ENCODE data around the gene IGFBP2. TPM values are rescaled to one million over a fixed set of nuclear protein-coding genes. Genes with fewer than 3 reads are reported as not detected.

Gene IGFBP2
- total and polyA plus RNA-seq, 2 donors (not counting 1 experiment from before 2014, with no cell fraction given): not detected

DNA sequence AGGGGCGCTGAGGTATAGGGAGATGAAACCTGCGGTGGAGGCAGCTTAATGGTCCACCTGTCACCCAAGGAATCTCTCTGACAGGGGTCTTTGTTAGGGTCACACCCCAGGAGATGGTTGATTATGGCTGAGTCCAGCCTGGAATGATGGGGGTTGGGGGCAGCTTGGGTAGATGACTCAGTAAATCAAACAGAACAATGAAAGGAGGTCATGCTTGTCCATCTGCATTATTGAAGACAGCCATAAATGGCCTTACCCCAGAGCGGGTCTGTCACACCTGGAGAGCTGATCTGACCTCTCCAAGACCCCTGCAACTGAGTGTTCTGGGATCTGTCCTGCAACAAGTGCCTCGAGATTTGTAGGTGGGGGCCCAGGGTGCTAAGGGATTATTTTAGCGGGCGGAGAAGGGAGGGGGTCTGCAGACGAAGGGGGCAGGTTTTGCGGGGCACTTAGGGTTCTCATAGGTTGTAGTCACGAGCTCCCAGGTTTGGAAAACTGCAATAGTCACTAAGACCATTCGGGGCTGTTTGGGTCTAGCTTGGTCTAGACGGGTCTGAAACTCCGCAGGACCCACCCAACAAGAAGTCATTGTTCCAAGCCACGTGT lies 771 bp upstream of the IGFBP2 start:
- no peak overlapping the region for H2AFZ ChIP-seq (ENCODE audit: insufficient read depth, low read depth, low read length, poor library complexity, severe bottlenecking)
- H3K9ac ChIP-seq (ENCODE audit: low read length): no peak overlapping the region
- ChIA-PET CTCF (no interaction called here), POLR2A (no interaction called here)
- intact Hi-C loops (cut with micrococcal nuclease): no loop called here
- ATAC-seq (ENCODE audit: low read depth) (no peak), DNase-seq (no peak)
- no peaks in the 10 kb centered on the region for H3K79me2 ChIP-seq (ENCODE audit: control insufficient read depth, insufficient read depth, low read length)
- H3K27me3 ChIP-seq (replicated peaks in 1 of 4; ENCODE audit: control extremely low read depth in 1 of 4, control insufficient read depth in 3 of 4, insufficient read depth in 4 of 4, low read length in 3 of 4): peaks cover 0 to 53% (median 25%) of the 10 kb centered on the region in 4 experiments
- Mint-ChIP-seq H3K9me3 (ENCODE audit: insufficient read depth) (no peaks in the 10 kb centered on the region), H3K4me1 (peaks cover 28% of the 10 kb centered on the region), H3K4me3 (peak overlapping the region; percentile 58), H3K27me3 (peaks cover 65% of the 10 kb centered on the region), H3K27ac (no peak overlapping the region)
- no peak overlapping the region for H3K4me2 ChIP-seq (replicated peaks; ENCODE audit: low read depth, low read length, poor library complexity, severe bottlenecking)
- TF ChIP-seq EZH2 (IDR thresholded peaks at IDR 0.05; ENCODE audit: borderline replicate concordance, insufficient read depth, low read depth, low read length, poor library complexity, severe bottlenecking): no peak
- TF ChIP-seq CTCF (IDR thresholded peaks at IDR 0.05): no peak
- no peaks in the 10 kb centered on the region for H3K36me3 ChIP-seq (replicated peaks in 1 of 2; ENCODE audit: control extremely low read depth in 1 of 2, control insufficient read depth in 1 of 2, extremely low read depth in 1 of 2, insufficient read depth in 2 of 2, low read length in 1 of 2)
- H3K4me3 ChIP-seq (ENCODE audit: control extremely low read depth in 1 of 5, extremely low read depth in 1 of 5, insufficient read depth in 1 of 5, low read depth in 2 of 5, low read length in 4 of 5): no peak overlapping the region
- H3K9me3 ChIP-seq (ENCODE audit: control extremely low read depth in 1 of 3, control insufficient read depth in 2 of 3, insufficient read depth in 1 of 3, low read length in 2 of 3): peaks cover 0 to 3% (median 0%) of the 10 kb centered on the region in 3 donors
- no peaks in the 10 kb centered on the region for H4K20me1 ChIP-seq (ENCODE audit: control insufficient read depth, insufficient read depth, low read length, poor library complexity, severe bottlenecking)
- no peak overlapping the region for H3K27ac ChIP-seq (ENCODE audit: low read length in 2 of 2)
- H3K4me1 ChIP-seq (ENCODE audit: control insufficient read depth in 2 of 2, insufficient read depth in 2 of 2, low read length in 2 of 2): peaks cover 14 to 17% of the 10 kb centered on the region in 2 donors
- WGBS (ENCODE audit: insufficient coverage): 39% methylated on average over 12 of the region's 13 CpGs

GRCh38 chr2:216633616-216634369 lies 573 bp downstream of the IGFBP2 start:
- whole genome bisulfite sequencing (ENCODE audit: insufficient coverage): 3% methylated on average over 71 of the region's 71 CpGs
- Histone ChIP-seq H3K79me2 (ENCODE audit: control insufficient read depth, insufficient read depth, low read length) (no peaks in the 10 kb centered on the region), H3K4me3 (ENCODE audit: control extremely low read depth in 1 of 5, extremely low read depth in 1 of 5, insufficient read depth in 1 of 5, low read depth in 2 of 5, low read length in 4 of 5) (peak overlapping the region in 2 of 5 experiments; percentile 2 to 12), H3K27me3 (replicated peaks in 1 of 4; ENCODE audit: control extremely low read depth in 1 of 4, control insufficient read depth in 3 of 4, insufficient read depth in 4 of 4, low read length in 3 of 4) (peaks cover 0 to 54% (median 26%) of the 10 kb centered on the region in 4 experiments), H3K9ac (ENCODE audit: low read length) (no peak overlapping the region), H3K4me1 (ENCODE audit: control insufficient read depth in 2 of 2, insufficient read depth in 2 of 2, low read length in 2 of 2) (peaks cover 14 to 17% of the 10 kb centered on the region in 2 donors), H3K27ac (ENCODE audit: low read length in 2 of 2) (no peak overlapping the region), H2AFZ (ENCODE audit: insufficient read depth, low read depth, low read length, poor library complexity, severe bottlenecking) (no peak overlapping the region), H3K4me2 (replicated peaks; ENCODE audit: low read depth, low read length, poor library complexity, severe bottlenecking) (peak overlapping the region; percentile 54), H3K36me3 (replicated peaks in 1 of 2; ENCODE audit: control extremely low read depth in 1 of 2, control insufficient read depth in 1 of 2, extremely low read depth in 1 of 2, insufficient read depth in 2 of 2, low read length in 1 of 2) (no peaks in the 10 kb centered on the region), H3K9me3 (ENCODE audit: control extremely low read depth in 1 of 3, control insufficient read depth in 2 of 3, insufficient read depth in 1 of 3, low read length in 2 of 3) (peaks cover 0 to 3% (median 0%) of the 10 kb centered on the region in 3 donors), H4K20me1 (ENCODE audit: control insufficient read depth, insufficient read depth, low read length, poor library complexity, severe bottlenecking) (no peaks in the 10 kb centered on the region)
- H3K4me1 Mint-ChIP-seq: peaks cover 28% of the 10 kb centered on the region
- no peak for TF ChIP-seq CTCF (IDR thresholded peaks at IDR 0.05)
- TF ChIP-seq EZH2 (IDR thresholded peaks at IDR 0.05; ENCODE audit: borderline replicate concordance, insufficient read depth, low read depth, low read length, poor library complexity, severe bottlenecking): no peak
- ChIA-PET POLR2A (no interaction called here), CTCF (no interaction called here)
- H3K27ac Mint-ChIP-seq: no peak overlapping the region
- intact Hi-C loops (cut with micrococcal nuclease): no loop called here
- H3K4me3 Mint-ChIP-seq: peak overlapping the region; percentile 74
- no peaks in the 10 kb centered on the region for H3K9me3 Mint-ChIP-seq (ENCODE audit: insufficient read depth)
- no peak for ATAC-seq (ENCODE audit: low read depth)
- peaks cover 68% of the 10 kb centered on the region for H3K27me3 Mint-ChIP-seq
- DNase-seq: no peak
